ENCODE results near the gene ANKRD27.
"Not testable (repeated sequence)": the region's sequence is repeated elsewhere in the genome, so short reads cannot be mapped to it uniquely, and the experiment has no call there.

GRCh38 chr19:32656379-32656778 lies 18.6 kb downstream of the ANKRD27 start:
- not testable (repeated sequence) for TF ChIP-seq CTCF (IDR thresholded peaks at IDR 0.05; ENCODE audit: low read depth, low read length, poor library complexity, severe bottlenecking); EZH2phosphoT487 (IDR thresholded peaks at IDR 0.05; ENCODE audit: borderline replicate concordance, low read length)
